Endothelial cell of umbilical vein (primary cell): ENCODE results near the gene PALD1. TPM values are rescaled to one million over a fixed set of nuclear protein-coding genes. Genes with fewer than 3 reads are reported as not detected.

Experiments
- BruUV-seq: library from RNA; stranded (reverse); fragments of 400-500 nt; replicated peaks from 2 replicates; lab custom pipeline; 2021; lab: Mats Ljungman, UMichigan
- CTCF ChIA-PET: fragments of 300-600, 350-600 bp; sonication (Branson Sonifier 250); formaldehyde crosslinking; loops from one replicate; lab custom pipeline; 2021; ENCODE audit warnings: antibody characterized with exemption, inconsistent platforms; lab: Charles Lee
- POLR2A ChIA-PET: fragments of 300-600, 350-600 bp; sonication (Branson Sonifier 250); formaldehyde crosslinking; loops from one replicate; lab custom pipeline; 2021; ENCODE audit warnings: antibody characterized with exemption, inconsistent platforms; lab: Charles Lee
- DNase-seq: peaks from one replicate; pipeline ENCODE4 v3.0.0-alpha.2; 2011; ENCODE audit warnings: low read depth, low spot score
- FAIRE-seq: peaks from 2 replicates; lab custom pipeline; 2011; peaks lifted over from hg19 to GRCh38; lab: Jason Lieb, UNC
- H2AFZ ChIP-seq: 2 replicates; pipeline ENCODE4 v1.6.0; 2012; ENCODE audit warnings: low read depth, low read length, control low read depth, inconsistent platforms
- H3K27ac ChIP-seq: 2 replicates; pipeline ENCODE4 v1.5.1; 2011; ENCODE audit warnings: low read depth, mild to moderate bottlenecking, control low read depth, low read length, moderate library complexity; ENCODE audit not compliant: insufficient read depth
- H3K27me3 ChIP-seq, 2 experiments: 2 replicates each; pipeline versions ENCODE4 v1.6.0 to v1.6.1; 2011; ENCODE audit warnings: low read length in 2 of 2, mixed read lengths in 1 of 2; ENCODE audit not compliant: control insufficient read depth in 2 of 2, insufficient read depth in 2 of 2
- H3K36me3 ChIP-seq, 2 experiments: 2 replicates in 1 of 2; 3 replicates in 1 of 2; pipeline ENCODE4 v1.5.1; 2011; ENCODE audit warnings: low read length in 2 of 2, mild to moderate bottlenecking in 1 of 2, moderate library complexity in 1 of 2; ENCODE audit not compliant: control insufficient read depth in 2 of 2, insufficient read depth in 2 of 2; ENCODE audit errors: extremely low read depth in 1 of 2
- H3K4me1 ChIP-seq: 3 replicates; pipeline ENCODE4 v1.5.1; 2011; ENCODE audit warnings: mild to moderate bottlenecking, low read length; ENCODE audit not compliant: control insufficient read depth, insufficient read depth; ENCODE audit errors: extremely low read depth
- H3K4me2 ChIP-seq: 2 replicates; pipeline ENCODE4 v1.6.1; 2011; ENCODE audit warnings: low read length, control low read depth, mixed read lengths; ENCODE audit not compliant: insufficient read depth
- H3K4me3 ChIP-seq, 3 experiments: fragments of 200-600 bp in 1 of 3; sonication (generic), shearing (Covaris generic) in 1 of 3; replicated peaks in 1 of 3; 2 replicates each; pipeline ENCODE4 v1.5.1; 2011 to 2016; ENCODE audit warnings: control low read depth in 3 of 3, low read length in 3 of 3, mild to moderate bottlenecking in 2 of 3, inconsistent platforms in 1 of 3, low read depth in 1 of 3, moderate library complexity in 1 of 3; ENCODE audit not compliant: insufficient read depth in 1 of 3
- H3K79me2 ChIP-seq: 2 replicates; pipeline ENCODE4 v1.6.0; 2012; ENCODE audit warnings: low read length, inconsistent platforms; ENCODE audit not compliant: control insufficient read depth, insufficient read depth
- H3K9ac ChIP-seq: replicated peaks from 2 replicates; pipeline ENCODE3; 2011; ENCODE audit warnings: low read length, control low read depth; ENCODE audit not compliant: insufficient read depth; ENCODE audit errors: extremely low read depth
- H3K9me1 ChIP-seq: replicated peaks from 3 replicates; pipeline ENCODE4 v1.6.0; 2011; ENCODE audit warnings: mild to moderate bottlenecking, low read length; ENCODE audit not compliant: control insufficient read depth, insufficient read depth; ENCODE audit errors: extremely low read depth
- H3K9me3 ChIP-seq: replicated peaks from 2 replicates; pipeline ENCODE4 v1.5.1; 2012; ENCODE audit warnings: low read length, inconsistent platforms; ENCODE audit not compliant: control insufficient read depth, insufficient read depth
- H4K20me1 ChIP-seq: replicated peaks from 2 replicates; pipeline ENCODE3; 2011; ENCODE audit warnings: mild to moderate bottlenecking, low read length; ENCODE audit not compliant: control insufficient read depth, insufficient read depth; ENCODE audit errors: extremely low read depth
- EZH2 ChIP-seq: IDR thresholded peaks from 2 replicates; pipeline ENCODE4 v1.6.1; 2012; ENCODE audit warnings: borderline replicate concordance, low read depth, mild to moderate bottlenecking, moderate library complexity, low read length, inconsistent platforms; ENCODE audit not compliant: severe bottlenecking
- FOS ChIP-seq: IDR thresholded peaks from 2 replicates; pipeline ENCODE4 v1.6.1; 2011; ENCODE audit warnings: mild to moderate bottlenecking, low read length, moderate library complexity, borderline replicate concordance; ENCODE audit not compliant: insufficient read depth
- GATA2 ChIP-seq: IDR thresholded peaks from 2 replicates; pipeline ENCODE4 v1.7.0; 2011; ENCODE audit warnings: low read depth, mild to moderate bottlenecking, moderate library complexity, mixed read lengths, low read length; ENCODE audit not compliant: insufficient read length, insufficient read depth
- JUN ChIP-seq: IDR thresholded peaks from 2 replicates; pipeline ENCODE4 v1.6.1; 2011; ENCODE audit warnings: borderline replicate concordance, low read depth; ENCODE audit not compliant: insufficient read length, insufficient read depth
- MAX ChIP-seq: IDR thresholded peaks from 2 replicates; pipeline ENCODE4 v1.6.1; 2011; ENCODE audit not compliant: insufficient read depth, insufficient read length
- MYC ChIP-seq: IDR thresholded peaks from one replicate; pipeline ENCODE4 v1.6.1; 2011; ENCODE audit warnings: mild to moderate bottlenecking, low read depth, low read length
- POLR2A ChIP-seq: IDR thresholded peaks from 2 replicates; pipeline ENCODE4 v1.6.1; 2012; ENCODE audit warnings: low read depth, mild to moderate bottlenecking, control low read depth, low read length
- POLR2AphosphoS5 ChIP-seq: IDR thresholded peaks from 2 replicates; pipeline ENCODE4 v1.6.1; 2012; ENCODE audit warnings: low read depth, mild to moderate bottlenecking, control low read depth, low read length, moderate library complexity; ENCODE audit not compliant: insufficient read depth
- dilution Hi-C: fragments of 300-500 bp; cut with MboI; formaldehyde crosslinking; loops from one replicate; pipeline ENCODE4 v1.15.0; 2019; ENCODE audit warnings: low sequenced_read_pairs; ENCODE audit not compliant: extremely low pct_ligation_motif_present
- intact Hi-C: fragments of 100-400 bp; cut with micrococcal nuclease; formaldehyde crosslinking; loops from one replicate; pipeline ENCODE4 v1.10.0; 2022
- polyA plus RNA-seq, 4 experiments: library from polyadenylated mRNA; depleted of rRNA in 3 of 4; stranded (reverse) in 3 of 4; unstranded in 1 of 4; fragments of >200 nt; gene quantifications; 2 replicates each; pipeline versions ENCODE4 v1.2.1 to v1.2.3, GENCODE V29; 2011 to 2012; ENCODE audit warnings: missing spikeins in 1 of 4
- total RNA-seq: library from RNA; stranded (reverse); gene quantifications from 2 replicates; pipeline ENCODE4 v1.2.3, GENCODE V29; 2021
- TF ChIP-seq, protein P1 (sequence below), 2 donors: IDR thresholded peaks; 1 replicate in 1 of 2; 2 replicates in 1 of 2; pipeline ENCODE4 v1.5.1; 2011; ENCODE audit warnings: low read length in 2 of 2, mild to moderate bottlenecking in 2 of 2, moderate library complexity in 2 of 2, control low read depth in 1 of 2, inconsistent platforms in 1 of 2, low read depth in 1 of 2; ENCODE audit not compliant: insufficient read depth in 1 of 2; ENCODE audit errors: extremely low read depth in 1 of 2

PALD1 gene
- total and polyA plus RNA-seq, 2 donors (not counting 3 experiments of a cell fraction or from before 2014, with no cell fraction given) = 16.6 to 73.3 TPM

DNA sequence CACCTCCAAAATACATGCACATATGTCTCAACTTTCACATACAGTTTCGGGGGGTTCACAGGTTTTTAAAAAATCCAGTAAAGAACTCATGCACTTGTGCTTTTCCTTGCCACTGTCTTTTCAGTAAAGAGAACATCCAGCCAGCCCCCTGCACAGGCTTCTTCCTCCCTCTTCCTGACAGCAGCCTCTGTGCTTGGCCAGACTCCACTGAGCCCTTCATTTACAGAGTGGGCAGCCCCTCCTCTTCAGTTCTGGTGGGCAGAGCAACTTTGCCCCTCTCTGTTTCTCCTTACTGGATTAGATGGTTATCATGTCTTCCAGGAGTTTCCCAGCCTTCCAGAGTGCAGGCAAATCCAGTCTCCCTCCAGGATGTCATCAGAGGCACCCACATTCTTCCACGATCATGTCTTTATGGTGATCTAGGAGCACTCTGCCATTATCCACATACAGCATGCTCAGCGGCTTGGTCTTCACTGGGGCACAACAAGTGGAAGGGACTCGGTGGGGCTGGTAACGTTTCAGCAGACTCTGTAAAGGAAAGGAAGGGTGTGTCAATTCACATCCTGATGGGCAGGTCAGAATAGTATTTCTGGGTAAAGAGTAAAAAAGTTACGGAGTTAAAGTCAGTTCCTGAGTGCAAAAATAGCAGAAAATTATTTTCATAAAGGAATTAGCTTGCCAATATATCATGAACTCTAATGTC, 45.9 kb upstream of the PALD1 start:
- Histone ChIP-seq H3K27ac (no peak overlapping the region), H3K27me3 (peaks cover 0 to 4% of the 10 kb centered on the region in 2 experiments), H3K9me3 (no peaks in the 10 kb centered on the region), H3K4me3 (no peak overlapping the region), H4K20me1 (no peaks in the 10 kb centered on the region), H3K9ac (no peak overlapping the region), H3K79me2 (no peaks in the 10 kb centered on the region), H3K9me1 (no peaks in the 10 kb centered on the region), H3K4me2 (no peak overlapping the region), H2AFZ (no peak overlapping the region), H3K36me3 (peaks cover 0 to 3% of the 10 kb centered on the region in 2 experiments), H3K4me1 (no peaks in the 10 kb centered on the region)
- ChIA-PET POLR2A (no interaction called here), CTCF (interaction anchor here (1.2 to 1.8 kb wide), 4 partner anchors 29 to 286 kb away, joined by 3 to 5 read pairs (median 4); partner anchors contain the start of gene TYSND1)
- FAIRE-seq (no peak), DNase-seq (no peak)
- dilution Hi-C loops = no loop called here
- intact Hi-C loops = no loop called here
- no TSS peak for BruUV-seq
- no peak for TF ChIP-seq FOS
- TF ChIP-seq GATA2 = no peak
- no peak for TF ChIP-seq POLR2A
- no peak for TF ChIP-seq POLR2AphosphoS5
- no peak for TF ChIP-seq JUN
- TF ChIP-seq, protein P1, sequence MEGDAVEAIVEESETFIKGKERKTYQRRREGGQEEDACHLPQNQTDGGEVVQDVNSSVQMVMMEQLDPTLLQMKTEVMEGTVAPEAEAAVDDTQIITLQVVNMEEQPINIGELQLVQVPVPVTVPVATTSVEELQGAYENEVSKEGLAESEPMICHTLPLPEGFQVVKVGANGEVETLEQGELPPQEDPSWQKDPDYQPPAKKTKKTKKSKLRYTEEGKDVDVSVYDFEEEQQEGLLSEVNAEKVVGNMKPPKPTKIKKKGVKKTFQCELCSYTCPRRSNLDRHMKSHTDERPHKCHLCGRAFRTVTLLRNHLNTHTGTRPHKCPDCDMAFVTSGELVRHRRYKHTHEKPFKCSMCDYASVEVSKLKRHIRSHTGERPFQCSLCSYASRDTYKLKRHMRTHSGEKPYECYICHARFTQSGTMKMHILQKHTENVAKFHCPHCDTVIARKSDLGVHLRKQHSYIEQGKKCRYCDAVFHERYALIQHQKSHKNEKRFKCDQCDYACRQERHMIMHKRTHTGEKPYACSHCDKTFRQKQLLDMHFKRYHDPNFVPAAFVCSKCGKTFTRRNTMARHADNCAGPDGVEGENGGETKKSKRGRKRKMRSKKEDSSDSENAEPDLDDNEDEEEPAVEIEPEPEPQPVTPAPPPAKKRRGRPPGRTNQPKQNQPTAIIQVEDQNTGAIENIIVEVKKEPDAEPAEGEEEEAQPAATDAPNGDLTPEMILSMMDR (IDR thresholded peaks at IDR 0.05; ENCODE audit: extremely low read depth in 1 of 2, insufficient read depth in 1 of 2, low read depth in 1 of 2, low read length in 2 of 2) = no peak
- TF ChIP-seq MAX = no peak
- TF ChIP-seq MYC = no peak
- no peak for TF ChIP-seq EZH2
